GM19452 (cell line): ENCODE measurements around the gene ITGB5.

Experiments
- ATAC-seq: cut with Tn5 transposase; IDR thresholded peaks from one replicate; pipeline ENCODE4 v1.9.1; 2021; ENCODE audit not compliant: unreplicated experiment

The ITGB5 gene

GRCh38 chr3:124896824-124897526, 9.8 kb upstream of the ITGB5 start:
- no peak for ATAC-seq

GRCh38 chr3:124895756-124896155, 8.6 kb upstream of the ITGB5 start:
- ATAC-seq, result no peak

- ATAC-seq, result no peak
Measured at GRCh38 chr3:124893526-124893925, 6.4 kb upstream of the ITGB5 start.

GRCh38 chr3:124890573-124891190, 3.5 kb upstream of the ITGB5 start:
- no peak for ATAC-seq

GRCh38 chr3:124888482-124889441, 1.6 kb upstream of the ITGB5 start:
- ATAC-seq, result no peak

GRCh38 chr3:124887932-124888298, 750 bp upstream of the ITGB5 start:
- no peak for ATAC-seq

- peak; percentile 40 for ATAC-seq
Measured at GRCh38 chr3:124886168-124887056, 753 bp downstream of the ITGB5 start.

GRCh38 chr3:124885466-124886167, 1.5 kb downstream of the ITGB5 start:
- no peak for ATAC-seq

GRCh38 chr3:124884474-124885101, 2.6 kb downstream of the ITGB5 start:
- ATAC-seq, result no peak

- no peak for ATAC-seq
Measured at GRCh38 chr3:124883766-124884473, 3.2 kb downstream of the ITGB5 start.

- no peak for ATAC-seq
Measured at GRCh38 chr3:124882816-124883747, 4.1 kb downstream of the ITGB5 start.

GRCh38 chr3:124881976-124882697, 5.0 kb downstream of the ITGB5 start:
- ATAC-seq, result no peak

- ATAC-seq, result no peak
Measured at GRCh38 chr3:124879337-124879680, 7.9 kb downstream of the ITGB5 start.

GRCh38 chr3:124878561-124879336, 8.4 kb downstream of the ITGB5 start:
- ATAC-seq, result no peak

- ATAC-seq, result no peak
Measured at GRCh38 chr3:124877674-124878073, 9.5 kb downstream of the ITGB5 start.

- no peak for ATAC-seq
Measured at GRCh38 chr3:124876401-124876878, 10.7 kb downstream of the ITGB5 start.
